OCI-LY1 (cell line): ENCODE data around the gene STON2.

Experiments
- CTCF ChIP-seq: fragments of 200-600 bp; sonication (generic), shearing (Covaris generic); IDR thresholded peaks from 2 replicates; pipeline ENCODE4 v1.5.1; 2017; ENCODE audit warnings: mild to moderate bottlenecking, antibody characterized with exemption, low read length, moderate library complexity, mixed read lengths
- EZH2 ChIP-seq: fragments of 200-600 bp; sonication (generic), shearing (Covaris generic); IDR thresholded peaks from 2 replicates; pipeline ENCODE4 v1.8.0; 2017; ENCODE audit warnings: borderline replicate concordance, mixed run types, mild to moderate bottlenecking, antibody characterized with exemption, low read length, moderate library complexity, mixed read lengths

GRCh38 chr14:81310606-81311005 is 89.5 kb downstream of the STON2 start:
- no peak for TF ChIP-seq CTCF
- no peak for TF ChIP-seq EZH2
